OCI-LY1 (cell line): ENCODE results near the gene GLB1L3.

Source experiments
- CTCF ChIP-seq: fragments of 200-600 bp; sonication (generic), shearing (Covaris generic); IDR thresholded peaks from 2 replicates; pipeline ENCODE4 v1.5.1; 2017; ENCODE audit warnings: mild to moderate bottlenecking, antibody characterized with exemption, low read length, moderate library complexity, mixed read lengths
- EZH2 ChIP-seq: fragments of 200-600 bp; sonication (generic), shearing (Covaris generic); IDR thresholded peaks from 2 replicates; pipeline ENCODE4 v1.8.0; 2017; ENCODE audit warnings: borderline replicate concordance, mixed run types, mild to moderate bottlenecking, antibody characterized with exemption, low read length, moderate library complexity, mixed read lengths

DNA sequence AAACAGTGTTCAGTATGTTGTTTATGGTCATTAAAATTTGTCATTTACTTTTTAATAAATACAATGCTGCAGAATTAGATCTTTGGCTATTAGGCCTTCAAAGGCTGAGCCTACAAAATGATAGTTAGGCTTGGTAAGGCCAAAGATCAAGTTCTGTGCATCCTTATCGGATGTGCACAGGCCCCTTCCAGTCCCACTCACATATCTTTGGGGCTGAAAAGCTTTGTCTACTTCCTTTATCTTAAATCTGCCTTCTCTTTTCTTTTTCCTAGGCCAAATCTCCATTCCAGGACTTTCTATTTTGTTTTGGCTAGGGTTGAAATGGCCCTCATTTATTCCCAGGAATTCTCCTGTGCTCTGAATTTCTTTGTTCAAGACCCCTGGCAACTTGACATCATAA lies 52.3 kb downstream of the GLB1L3 start:
- TF ChIP-seq CTCF (no peak), EZH2 (no peak)
